Neural cell (in vitro differentiated cells): ENCODE measurements around the gene GUCA2B. TPM values are rescaled to one million over a fixed set of nuclear protein-coding genes. Genes with fewer than 3 reads are reported as not detected.

Experiments
- H2AFZ ChIP-seq: fragments of 200-600, 300-800 bp; sonication (generic), shearing (Covaris generic); 2 replicates; pipeline ENCODE4 v1.6.0; 2014; ENCODE audit warnings: low read depth, mild to moderate bottlenecking, antibody characterized with exemption, low read length, moderate library complexity
- H3F3A ChIP-seq: fragments of 200-600 bp; shearing (Covaris generic); 2 replicates; pipeline ENCODE4 v1.6.1; 2016; ENCODE audit warnings: mild to moderate bottlenecking, moderate library complexity, mixed read lengths, antibody characterized with exemption, low read length; ENCODE audit not compliant: insufficient read depth, poor library complexity, severe bottlenecking
- H3K27ac ChIP-seq: fragments of 200-600, 300-800 bp; sonication (generic), shearing (Covaris generic); 2 replicates; pipeline ENCODE4 v1.5.1; 2014; ENCODE audit warnings: mild to moderate bottlenecking, low read length, moderate library complexity
- H3K27me3 ChIP-seq: fragments of 300-800, 200-600 bp; sonication (generic), shearing (Covaris generic); 2 replicates; pipeline ENCODE4 v1.6.0; 2014; ENCODE audit warnings: mild to moderate bottlenecking, low read depth, low read length, moderate library complexity; ENCODE audit not compliant: insufficient read depth
- H3K36me3 ChIP-seq: fragments of 300-800, 200-600 bp; sonication (generic), shearing (Covaris generic); 2 replicates; pipeline ENCODE4 v1.5.1; 2014; ENCODE audit warnings: mild to moderate bottlenecking, antibody characterized with exemption, low read length, moderate library complexity; ENCODE audit not compliant: insufficient read depth
- H3K4me2 ChIP-seq: fragments of 300-800, 200-600 bp; sonication (generic), shearing (Covaris generic); 2 replicates; pipeline ENCODE4 v1.6.0; 2014; ENCODE audit warnings: mild to moderate bottlenecking, low read length
- H3K4me3 ChIP-seq: fragments of 300-800, 200-600 bp; sonication (generic), shearing (Covaris generic); 2 replicates; pipeline ENCODE4 v1.5.1; 2014; ENCODE audit warnings: mild to moderate bottlenecking, low read length, moderate library complexity
- H3K79me2 ChIP-seq: fragments of 200-600 bp; shearing (Covaris generic); replicated peaks from 2 replicates; pipeline ENCODE4 v1.6.0; 2014; ENCODE audit warnings: mild to moderate bottlenecking, low read length, moderate library complexity; ENCODE audit not compliant: insufficient read depth
- H3K9ac ChIP-seq: fragments of 300-800, 200-600 bp; sonication (generic), shearing (Covaris generic); 2 replicates; pipeline ENCODE4 v1.6.1; 2016; ENCODE audit warnings: mild to moderate bottlenecking, low read length, mixed read lengths
- H3K9me2 ChIP-seq: fragments of 200-600 bp; shearing (Covaris generic); 2 replicates; pipeline ENCODE4 v1.6.1; 2016; ENCODE audit warnings: mild to moderate bottlenecking, low read length, mixed read lengths; ENCODE audit not compliant: insufficient read depth
- H3K9me3 ChIP-seq: fragments of 200-600, 300-800 bp; sonication (generic), shearing (Covaris generic); 2 replicates; pipeline ENCODE4 v1.6.1; 2016; ENCODE audit warnings: mild to moderate bottlenecking, mixed run types, low read length, moderate library complexity, mixed read lengths
- H4K20me1 ChIP-seq: fragments of 200-600 bp; shearing (Covaris generic); 2 replicates; pipeline ENCODE4 v1.6.1; 2016; ENCODE audit warnings: mild to moderate bottlenecking, mixed run types; ENCODE audit not compliant: insufficient read depth
- CTCF ChIP-seq: fragments of 450-650 bp; IDR thresholded peaks from 2 replicates; pipeline ENCODE4 v1.5.1; 2014; ENCODE audit warnings: antibody characterized with exemption, mild to moderate bottlenecking, moderate library complexity; ENCODE audit not compliant: poor library complexity, severe bottlenecking
- EP300 ChIP-seq: fragments of 450-650 bp; conservative IDR thresholded peaks from 2 replicates; pipeline ENCODE4 v1.6.1; 2014; ENCODE audit warnings: antibody characterized with exemption, mild to moderate bottlenecking, moderate library complexity; ENCODE audit not compliant: poor library complexity, severe bottlenecking
- EZH2 ChIP-seq: fragments of 200-600, 300-800 bp; shearing (Covaris generic), sonication (generic); IDR thresholded peaks from 2 replicates; pipeline ENCODE4 v1.6.1; 2014; ENCODE audit warnings: antibody characterized with exemption, low read length, borderline replicate concordance, mild to moderate bottlenecking; ENCODE audit not compliant: insufficient read depth, poor library complexity, severe bottlenecking
- MXI1 ChIP-seq: fragments of 450-650 bp; conservative IDR thresholded peaks from 2 replicates; pipeline ENCODE4 v1.6.1; 2014; ENCODE audit warnings: antibody characterized with exemption, mild to moderate bottlenecking; ENCODE audit not compliant: poor library complexity, severe bottlenecking
- POLR2AphosphoS5 ChIP-seq: IDR thresholded peaks from 2 replicates; pipeline ENCODE4 v1.6.1; 2012
- RAD21 ChIP-seq: fragments of 450-650 bp; conservative IDR thresholded peaks from 2 replicates; pipeline ENCODE4 v1.6.1; 2014; ENCODE audit warnings: antibody characterized with exemption, mild to moderate bottlenecking, moderate library complexity
- REST ChIP-seq: IDR thresholded peaks from 2 replicates; pipeline ENCODE4 v1.6.1; 2012; ENCODE audit warnings: borderline replicate concordance
- SMC3 ChIP-seq: fragments of 450-650 bp; conservative IDR thresholded peaks from 2 replicates; pipeline ENCODE4 v1.6.1; 2014; ENCODE audit warnings: antibody characterized with exemption, mild to moderate bottlenecking, moderate library complexity; ENCODE audit not compliant: poor library complexity
- TAF1 ChIP-seq: IDR thresholded peaks from 2 replicates; pipeline ENCODE4 v1.6.1; 2012; ENCODE audit warnings: low read depth
- polyA plus RNA-seq: library from polyadenylated mRNA; depleted of rRNA; stranded (reverse); fragments of >200 nt; gene quantifications from 2 replicates; pipeline ENCODE4 v1.2.3, GENCODE V29; 2014

Gene GUCA2B
- polyA plus RNA-seq, 1 donor from 2014 or later = not detected

GRCh38 chr1:42137766-42138165 is 15.4 kb upstream of the GUCA2B start:
- Histone ChIP-seq H3K4me2 (no peak overlapping the region), H3F3A (no peaks in the 10 kb centered on the region), H2AFZ (no peak overlapping the region), H3K9me3 (no peaks in the 10 kb centered on the region), H3K4me3 (no peak overlapping the region), H4K20me1 (no peaks in the 10 kb centered on the region), H3K36me3 (no peaks in the 10 kb centered on the region), H3K27ac (no peak overlapping the region), H3K9me2 (no peaks in the 10 kb centered on the region), H3K27me3 (no peaks in the 10 kb centered on the region), H3K9ac (no peak overlapping the region), H3K79me2 (no peaks in the 10 kb centered on the region)
- TF ChIP-seq EP300 (no peak), POLR2AphosphoS5 (no peak), REST (no peak), RAD21 (no peak), CTCF (no peak), MXI1 (no peak), TAF1 (no peak), SMC3 (no peak)

GRCh38 chr1:42138586-42138985 is 14.6 kb upstream of the GUCA2B start:
- H3K79me2 ChIP-seq = no peaks in the 10 kb centered on the region
- H3K27me3 ChIP-seq = no peaks in the 10 kb centered on the region
- no peak overlapping the region for H3K4me2 ChIP-seq
- H2AFZ ChIP-seq = no peak overlapping the region
- H3K9me3 ChIP-seq = no peaks in the 10 kb centered on the region
- no peaks in the 10 kb centered on the region for H3K36me3 ChIP-seq
- H3K9ac ChIP-seq = no peak overlapping the region
- no peaks in the 10 kb centered on the region for H4K20me1 ChIP-seq
- no peak overlapping the region for H3K27ac ChIP-seq
- no peaks in the 10 kb centered on the region for H3F3A ChIP-seq
- H3K4me3 ChIP-seq = no peak overlapping the region
- H3K9me2 ChIP-seq = no peaks in the 10 kb centered on the region
- TF ChIP-seq TAF1 (no peak), SMC3 (no peak), EZH2 (no peak), CTCF (no peak), POLR2AphosphoS5 (no peak), REST (no peak), EP300 (no peak), MXI1 (no peak), RAD21 (no peak)
